G401.6 (cell line): ENCODE data around the gene SALL4.

Source experiments
- FAIRE-seq: peaks from 2 replicates; lab custom pipeline; 2012; peaks lifted over from hg19 to GRCh38; lab: Jason Lieb, UNC

The SALL4 gene

DNA sequence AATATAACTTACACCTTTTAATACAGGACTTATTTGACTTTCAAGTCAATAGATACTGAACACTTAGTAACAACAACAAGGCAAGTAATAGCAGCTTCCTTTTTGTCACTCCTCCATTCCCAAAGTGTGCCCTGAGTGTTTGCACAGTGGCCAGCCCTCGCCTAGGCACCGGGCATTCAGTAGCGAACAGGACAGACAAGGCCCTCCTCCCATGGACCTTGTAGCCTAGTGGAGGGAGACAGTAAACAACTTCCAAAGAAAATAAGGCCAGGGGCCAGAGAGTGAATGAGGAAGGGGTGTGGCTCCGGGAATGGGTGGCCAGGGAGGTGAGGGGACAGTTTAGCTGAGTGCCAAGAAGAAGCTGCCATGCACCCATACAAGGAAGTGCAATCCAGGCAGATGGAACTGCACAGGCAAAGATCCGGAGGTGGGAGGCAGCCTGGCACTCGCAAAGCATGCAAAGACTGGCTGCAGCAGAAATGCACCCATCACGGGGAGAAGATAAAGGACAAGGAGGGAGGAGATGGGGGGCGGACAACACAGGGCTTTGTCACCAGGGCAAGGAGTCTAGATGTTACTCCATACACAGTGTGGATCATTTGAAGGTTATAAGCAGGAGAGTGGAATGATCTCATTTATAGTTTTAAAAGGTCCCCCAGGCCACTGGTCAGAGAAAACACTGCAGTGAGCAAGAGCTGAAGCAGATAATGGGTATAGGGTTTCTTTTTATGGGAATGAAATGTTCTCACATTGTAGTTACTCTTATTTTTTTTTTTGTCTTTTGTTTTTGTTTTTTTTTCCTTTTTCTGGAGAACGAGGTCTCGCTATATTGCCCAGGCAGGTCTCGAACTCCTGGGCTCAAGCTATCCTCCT is 66.4 kb downstream of the SALL4 start:
- no peak for FAIRE-seq

DNA sequence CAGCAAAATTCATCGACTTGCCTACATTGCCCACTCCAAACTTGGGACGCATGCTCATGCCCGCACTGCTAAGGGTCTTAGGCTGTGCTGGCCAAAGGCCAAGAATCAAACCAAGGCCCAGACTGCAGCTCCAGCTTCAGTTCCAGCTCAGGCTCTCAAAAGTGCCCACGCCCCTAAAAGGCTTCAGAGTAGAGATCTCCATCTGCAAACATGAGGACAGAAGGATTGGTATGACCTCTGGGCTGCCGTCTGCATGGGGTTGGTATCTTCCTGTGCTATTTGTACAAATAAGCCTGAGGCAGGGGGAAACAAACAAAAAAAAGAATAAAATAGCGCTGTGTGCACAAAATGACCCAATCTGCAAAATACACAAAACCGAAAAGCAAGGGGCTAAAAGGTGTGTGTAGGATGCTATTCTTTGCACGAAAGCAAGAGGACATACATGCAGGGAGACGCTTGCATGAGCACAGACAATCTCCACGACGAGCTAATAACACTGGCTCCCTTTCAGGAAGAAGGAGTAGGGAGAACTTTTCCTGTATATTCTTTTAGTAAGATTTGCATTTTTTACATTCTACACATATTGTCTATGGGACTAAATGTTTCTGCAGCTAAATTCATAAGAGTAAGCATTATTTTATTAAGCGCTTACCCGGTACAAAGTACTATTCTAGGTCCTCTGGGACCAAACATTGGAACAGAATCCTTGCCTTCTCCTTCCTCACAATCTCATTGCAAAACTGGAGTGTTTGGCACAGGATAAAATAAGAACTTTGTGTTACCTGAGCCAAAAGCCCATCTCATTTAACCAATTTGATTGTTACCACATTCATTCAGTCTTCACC is 67.2 kb downstream of the SALL4 start:
- no peak for FAIRE-seq

DNA sequence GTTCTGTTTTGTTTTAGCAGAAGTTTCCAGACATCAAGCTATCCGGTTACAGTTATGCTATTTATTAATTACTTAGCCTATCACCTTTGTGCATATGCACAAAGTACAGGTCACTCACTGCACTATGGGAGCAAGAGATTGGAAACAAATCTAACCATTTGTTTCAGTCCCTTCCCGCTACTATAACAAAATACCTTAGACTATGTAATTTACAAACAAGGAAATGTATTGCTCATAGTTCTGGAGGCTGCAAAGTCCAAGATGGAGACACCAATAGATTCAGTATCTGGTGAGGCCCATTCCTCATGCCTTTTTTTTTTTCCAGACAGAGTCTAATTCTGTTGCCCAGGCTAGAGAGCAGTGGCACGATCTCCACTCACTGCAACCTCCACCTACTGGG is 69.3 kb downstream of the SALL4 start:
- FAIRE-seq, result no peak
